ENCODE data around the gene ZSCAN26.

- TF ChIP-seq POLR2A (IDR thresholded peaks at IDR 0.05) (no peak), CTCF (IDR thresholded peaks at IDR 0.05) (no peak)
Observed at GRCh38 chr6:28277746-28278145, 10.8 kb downstream of the ZSCAN26 start.
